HCT116 (cell line): ENCODE results near the gene SLC52A1. TPM values are rescaled to one million over a fixed set of nuclear protein-coding genes. Genes with fewer than 3 reads are reported as not detected.

ENCODE experiments used
- ATAC-seq: fragments of 200-7000 bp; cut with Tn5 transposase; 2 replicates; pipeline ENCODE4 v1.9.1; 2020; ENCODE audit warnings: mild to moderate bottlenecking, moderate library complexity
- BruUV-seq: library from RNA; stranded (reverse); fragments of 400-500 nt; replicated peaks from 2 replicates; lab custom pipeline; 2021; lab: Mats Ljungman, UMichigan
- CTCF ChIA-PET: fragments of 300-600 bp; sonication (Branson Sonifier 250); formaldehyde crosslinking; loops from one replicate; lab custom pipeline; 2021; ENCODE audit warnings: antibody characterized with exemption; lab: Charles Lee
- POLR2A ChIA-PET: fragments of 300-600, 350-600 bp; sonication (Branson Sonifier 250); formaldehyde crosslinking; loops from one replicate; lab custom pipeline; 2021; ENCODE audit warnings: antibody characterized with exemption; lab: Charles Lee
- RAD21 ChIA-PET, 2 experiments: fragments of 300-600 bp; sonication (Branson Sonifier 250); formaldehyde crosslinking; loops; one replicate each; lab custom pipeline; 2023; ENCODE audit warnings: low total read pairs in 2 of 2; ENCODE audit not compliant: uncharacterized antibody in 2 of 2, unreplicated experiment in 2 of 2, low non-redundant PET in 1 of 2; lab: Charles Lee
- DNase-seq: peaks from one replicate; pipeline ENCODE4 v3.0.0-alpha.2; 2010; ENCODE audit warnings: low read depth, low spot score
- H2AFZ ChIP-seq: fragments of 200-600 bp; shearing (Covaris generic), sonication (generic); 2 replicates; pipeline ENCODE4 v1.6.1; 2017; ENCODE audit warnings: low read depth, mixed run types, mixed read lengths, antibody characterized with exemption, low read length; ENCODE audit not compliant: poor library complexity, severe bottlenecking
- H3K27ac ChIP-seq: 2 replicates; pipeline ENCODE4 v1.5.1; 2012; ENCODE audit warnings: low read depth, low read length
- H3K27me3 ChIP-seq: fragments of 200-600 bp; sonication (generic); 2 replicates; pipeline ENCODE4 v1.6.1; 2016; ENCODE audit warnings: mixed run types, low read length, mixed read lengths; ENCODE audit not compliant: insufficient read depth
- H3K36me3 ChIP-seq, 2 experiments: fragments of 200-500 bp in 1 of 2; fragments of 200-600 bp in 1 of 2; sonication (Bioruptor generic) in 1 of 2; sonication (generic) in 1 of 2; 2 replicates each; pipeline versions ENCODE4 v1.5.1 to v1.6.1; 2014 to 2016; ENCODE audit warnings: low read length in 2 of 2, inconsistent platforms in 1 of 2, mixed read lengths in 1 of 2, mixed run types in 1 of 2; ENCODE audit not compliant: insufficient read depth in 2 of 2, control insufficient read depth in 1 of 2
- H3K4me1 ChIP-seq, 2 experiments: fragments of 200-600 bp in 1 of 2; sonication (generic) in 1 of 2; 2 replicates each; pipeline versions ENCODE4 v1.5.1 to v1.6.1; 2012 to 2017; ENCODE audit warnings: low read length in 2 of 2, inconsistent platforms in 1 of 2, mild to moderate bottlenecking in 1 of 2, mixed read lengths in 1 of 2, mixed run types in 1 of 2, moderate library complexity in 1 of 2; ENCODE audit not compliant: insufficient read depth in 2 of 2, control insufficient read depth in 1 of 2
- H3K4me2 ChIP-seq: fragments of 200-600 bp; sonication (generic); 2 replicates; pipeline ENCODE4 v1.6.1; 2017; ENCODE audit warnings: mixed run types, low read length, mixed read lengths
- H3K4me3 ChIP-seq, 2 experiments: fragments of 200-600 bp in 1 of 2; sonication (generic) in 1 of 2; replicated peaks in 1 of 2; 2 replicates each; pipeline ENCODE4 v1.5.1; 2011 to 2016; ENCODE audit warnings: low read length in 2 of 2, control low read depth in 1 of 2, low read depth in 1 of 2, mild to moderate bottlenecking in 1 of 2, mixed read lengths in 1 of 2, mixed run types in 1 of 2
- H3K79me2 ChIP-seq: fragments of 200-600 bp; sonication (generic); 2 replicates; pipeline ENCODE4 v1.6.1; 2017; ENCODE audit warnings: mild to moderate bottlenecking, mixed run types, low read length, moderate library complexity, mixed read lengths; ENCODE audit not compliant: insufficient read depth
- H3K9ac ChIP-seq: fragments of 200-600 bp; sonication (generic); 2 replicates; pipeline ENCODE4 v1.6.1; 2016; ENCODE audit warnings: low read length, mixed read lengths
- H3K9me2 ChIP-seq: fragments of 200-600 bp; sonication (generic), shearing (Covaris generic); 2 replicates; pipeline ENCODE4 v1.6.1; 2017; ENCODE audit warnings: mixed run types, mild to moderate bottlenecking, moderate library complexity; ENCODE audit not compliant: insufficient read depth
- H3K9me3 ChIP-seq, 2 experiments: fragments of 200-500 bp in 1 of 2; fragments of 200-600 bp in 1 of 2; sonication (Bioruptor generic) in 1 of 2; sonication (generic) in 1 of 2; 2 replicates each; pipeline ENCODE4 v1.6.1; 2014 to 2017; ENCODE audit warnings: low read length in 2 of 2, mixed read lengths in 2 of 2, inconsistent platforms in 1 of 2, low read depth in 1 of 2, mild to moderate bottlenecking in 1 of 2, mixed run types in 1 of 2, moderate library complexity in 1 of 2; ENCODE audit not compliant: control insufficient read depth in 1 of 2, insufficient read depth in 1 of 2
- H4K20me1 ChIP-seq: fragments of 200-600 bp; sonication (generic), shearing (Covaris generic); 2 replicates; pipeline ENCODE4 v1.6.1; 2017; ENCODE audit warnings: mixed run types, mild to moderate bottlenecking, moderate library complexity; ENCODE audit not compliant: insufficient read depth
- ATF3 ChIP-seq: IDR thresholded peaks from 2 replicates; pipeline ENCODE4 v1.6.1; 2012
- CBX3 ChIP-seq: IDR thresholded peaks from 2 replicates; pipeline ENCODE4 v1.6.1; 2012; ENCODE audit warnings: low read depth
- CEBPB ChIP-seq: IDR thresholded peaks from 2 replicates; pipeline ENCODE4 v1.6.1; 2012; ENCODE audit warnings: low read depth
- CTCF ChIP-seq, 3 experiments: fragments of 200-600 bp in 1 of 3; sonication (generic) in 1 of 3; IDR thresholded peaks in 2 of 3; conservative IDR thresholded peaks in 1 of 3; 2 replicates each; pipeline ENCODE4 v1.5.1; 2012 to 2017; ENCODE audit warnings: low read depth in 2 of 3, low read length in 2 of 3, antibody characterized with exemption in 1 of 3, borderline replicate concordance in 1 of 3, control low read depth in 1 of 3, mild to moderate bottlenecking in 1 of 3, mixed read lengths in 1 of 3, mixed run types in 1 of 3, moderate library complexity in 1 of 3; ENCODE audit not compliant: insufficient read depth in 1 of 3
- EGR1 ChIP-seq: IDR thresholded peaks from 2 replicates; pipeline ENCODE4 v1.6.1; 2012; ENCODE audit warnings: low read depth
- ELF1 ChIP-seq: IDR thresholded peaks from 2 replicates; pipeline ENCODE4 v1.6.1; 2012; ENCODE audit warnings: low read depth, borderline replicate concordance
- EZH2 ChIP-seq: fragments of 200-600 bp; sonication (generic); IDR thresholded peaks from 2 replicates; pipeline ENCODE4 v1.6.1; 2017; ENCODE audit warnings: antibody characterized with exemption, mixed run types
- FOSL1 ChIP-seq: IDR thresholded peaks from 2 replicates; pipeline ENCODE4 v1.6.1; 2012; ENCODE audit warnings: low read depth
- JUND ChIP-seq: IDR thresholded peaks from 2 replicates; pipeline ENCODE4 v1.6.1; 2012
- MAX ChIP-seq: IDR thresholded peaks from 2 replicates; pipeline ENCODE4 v1.6.1; 2012
- POLR2AphosphoS5 ChIP-seq: IDR thresholded peaks from 2 replicates; pipeline ENCODE4 v1.6.1; 2011; ENCODE audit warnings: mild to moderate bottlenecking, low read depth, low read length, moderate library complexity
- RAD21 ChIP-seq: IDR thresholded peaks from 2 replicates; pipeline ENCODE4 v1.6.1; 2012; ENCODE audit warnings: low read depth, mild to moderate bottlenecking
- SIN3A ChIP-seq: IDR thresholded peaks from 2 replicates; pipeline ENCODE4 v1.6.1; 2012; ENCODE audit warnings: low read depth
- SP1 ChIP-seq: IDR thresholded peaks from 2 replicates; pipeline ENCODE4 v1.6.1; 2012; ENCODE audit warnings: low read depth
- SRF ChIP-seq: IDR thresholded peaks from 2 replicates; pipeline ENCODE4 v1.6.1; 2012; ENCODE audit warnings: low read depth
- TCF7L2 ChIP-seq: IDR thresholded peaks from 2 replicates; pipeline ENCODE4 v1.7.0; 2011; ENCODE audit warnings: borderline replicate concordance, inconsistent platforms; ENCODE audit not compliant: insufficient read depth, insufficient read length; ENCODE audit errors: extremely low read depth
- ZBTB33 ChIP-seq: IDR thresholded peaks from 2 replicates; pipeline ENCODE4 v1.6.1; 2011; ENCODE audit warnings: mild to moderate bottlenecking, low read length, moderate library complexity; ENCODE audit not compliant: insufficient replicate concordance; ENCODE audit errors: extremely low read depth
- ZFX ChIP-seq: fragments of 450-650 bp; IDR thresholded peaks from 2 replicates; pipeline ENCODE4 v1.6.1; 2017
- ZNF274 ChIP-seq: fragments of 200-500 bp; sonication (Bioruptor generic); IDR thresholded peaks from 2 replicates; pipeline ENCODE4 v1.6.1; 2014; ENCODE audit warnings: mild to moderate bottlenecking, low read depth, low read length, inconsistent platforms
- intact Hi-C: fragments of 100-400 bp; cut with micrococcal nuclease; formaldehyde crosslinking; loops from 2 replicates; pipeline ENCODE4 v1.10.0; 2022
- total RNA-seq: library from RNA; stranded (reverse); gene quantifications from one replicate; pipeline ENCODE4 v1.2.1, GENCODE V29; 2021; ENCODE audit not compliant: unreplicated experiment

The SLC52A1 gene
- total RNA-seq, 1 experiment from 2014 or later = not detected

- no peak overlapping the region for H3K27ac ChIP-seq
- no peak overlapping the region for H3K4me2 ChIP-seq
- no peak overlapping the region for H2AFZ ChIP-seq
- no peaks in the 10 kb centered on the region for H3K27me3 ChIP-seq
- intact Hi-C loops = no loop called here
- no peaks in the 10 kb centered on the region for H3K79me2 ChIP-seq
- peaks cover 10 to 21% of the 10 kb centered on the region in 2 experiments for H3K36me3 ChIP-seq
- H3K9me2 ChIP-seq = no peaks in the 10 kb centered on the region
- no TSS peak for BruUV-seq
- H4K20me1 ChIP-seq = no peaks in the 10 kb centered on the region
- H3K9ac ChIP-seq = no peak overlapping the region
- peaks cover 4 to 7% of the 10 kb centered on the region in 2 experiments; a peak in 1 of 4 replicates for H3K4me1 ChIP-seq
- no peak for DNase-seq
- POLR2A ChIA-PET = no interaction called here
- RAD21 ChIA-PET = no interaction called here
- CTCF ChIA-PET = no interaction called here
- no peak for TF ChIP-seq TCF7L2
- TF ChIP-seq ATF3 = no peak
- no peak for TF ChIP-seq POLR2AphosphoS5
- TF ChIP-seq JUND = no peak
- TF ChIP-seq RAD21 = no peak
- TF ChIP-seq SP1 = no peak
- no peak for TF ChIP-seq ZNF274
- no peak for TF ChIP-seq CEBPB
- no peak for TF ChIP-seq EZH2
- TF ChIP-seq EGR1 = no peak
- TF ChIP-seq MAX = no peak
- TF ChIP-seq ZBTB33 = no peak
- no peak for TF ChIP-seq SRF
- no peak for TF ChIP-seq FOSL1
- no peak for TF ChIP-seq CBX3
- TF ChIP-seq ZFX = no peak
- TF ChIP-seq SIN3A = no peak
- no peak for TF ChIP-seq ELF1
- no peak for TF ChIP-seq CTCF (IDR thresholded peaks at IDR 0.05 in 2 of 3, conservative IDR thresholded peaks at IDR 0.05 in 1 of 3; ENCODE audit: borderline replicate concordance in 1 of 3, insufficient read depth in 1 of 3, low read depth in 2 of 3, low read length in 2 of 3)
- no peaks in the 10 kb centered on the region for H3K9me3 ChIP-seq
- H3K4me3 ChIP-seq = no peak overlapping the region
- no peak for ATAC-seq
These were observed 11.6 kb downstream of the SLC52A1 start for GRCh38 chr17:5023588-5024147.
